ENCODE data around the gene SKI.

SKI gene

GRCh38 chr1:2209400-2210083 is 18.6 kb upstream of the SKI start:
- ATAC-seq (ENCODE audit: insufficient read depth, low read depth) (no peak), DNase-seq (no peak)
- no peak overlapping the region for H3K4me2 ChIP-seq (ENCODE audit: insufficient read depth, low read length)
- TF ChIP-seq CTCF (IDR thresholded peaks at IDR 0.05; ENCODE audit: borderline replicate concordance, extremely low read depth, low read length, poor library complexity, severe bottlenecking) (no peak), EZH2 (IDR thresholded peaks at IDR 0.05; ENCODE audit: borderline replicate concordance, low read depth, low read length, severe bottlenecking) (no peak)
- no peak overlapping the region for H3K9ac ChIP-seq (ENCODE audit: low read depth, low read length)
- no peak overlapping the region for H2AFZ ChIP-seq (ENCODE audit: low read depth, low read length)
- no peaks in the 10 kb centered on the region for H3K79me2 ChIP-seq (ENCODE audit: insufficient read depth, low read length)
- no peak overlapping the region for H3K27ac ChIP-seq (ENCODE audit: low read length)
- no peaks in the 10 kb centered on the region for H3K36me3 ChIP-seq (ENCODE audit: insufficient read depth, low read length)
- H3K4me1 ChIP-seq (ENCODE audit: insufficient read depth, low read length): peaks cover 6% of the 10 kb centered on the region
- no peaks in the 10 kb centered on the region; the same call in none of the 2 replicates for H4K20me1 ChIP-seq (ENCODE audit: insufficient read depth, low read length)
- H3K27me3 ChIP-seq (ENCODE audit: insufficient read depth, low read length, poor library complexity): no peaks in the 10 kb centered on the region
- no peaks in the 10 kb centered on the region for H3K9me3 ChIP-seq (ENCODE audit: insufficient read depth, low read length, severe bottlenecking)
- H3K4me3 ChIP-seq (ENCODE audit: low read depth in 1 of 2, low read length in 2 of 2): no peak overlapping the region

- no peak overlapping the region for H3K9ac ChIP-seq (ENCODE audit: low read depth, low read length)
- H3K4me1 ChIP-seq (ENCODE audit: insufficient read depth, low read length): peaks cover 4% of the 10 kb centered on the region
- no peaks in the 10 kb centered on the region for H3K79me2 ChIP-seq (ENCODE audit: insufficient read depth, low read length)
- no peak overlapping the region for H2AFZ ChIP-seq (ENCODE audit: low read depth, low read length)
- ATAC-seq (ENCODE audit: insufficient read depth, low read depth) (no peak), DNase-seq (no peak)
- no peak overlapping the region for H3K27ac ChIP-seq (ENCODE audit: low read length)
- TF ChIP-seq EZH2 (IDR thresholded peaks at IDR 0.05; ENCODE audit: borderline replicate concordance, low read depth, low read length, severe bottlenecking) (no peak), CTCF (IDR thresholded peaks at IDR 0.05; ENCODE audit: borderline replicate concordance, extremely low read depth, low read length, poor library complexity, severe bottlenecking) (no peak)
- no peaks in the 10 kb centered on the region for H3K9me3 ChIP-seq (ENCODE audit: insufficient read depth, low read length, severe bottlenecking)
- H3K4me2 ChIP-seq (ENCODE audit: insufficient read depth, low read length): no peak overlapping the region
- H3K36me3 ChIP-seq (ENCODE audit: insufficient read depth, low read length): no peaks in the 10 kb centered on the region
- no peaks in the 10 kb centered on the region for H3K27me3 ChIP-seq (ENCODE audit: insufficient read depth, low read length, poor library complexity)
- H4K20me1 ChIP-seq (ENCODE audit: insufficient read depth, low read length): no peaks in the 10 kb centered on the region; the same call in none of the 2 replicates
- no peak overlapping the region for H3K4me3 ChIP-seq (ENCODE audit: low read depth in 1 of 2, low read length in 2 of 2)
These were observed 17.9 kb upstream of the SKI start for GRCh38 chr1:2210084-2210653.

GRCh38 chr1:2210786-2211185 is 17.3 kb upstream of the SKI start:
- H3K36me3 ChIP-seq (ENCODE audit: insufficient read depth, low read length): no peaks in the 10 kb centered on the region
- no peaks in the 10 kb centered on the region for H3K4me1 ChIP-seq (ENCODE audit: insufficient read depth, low read length)
- H3K27me3 ChIP-seq (ENCODE audit: insufficient read depth, low read length, poor library complexity): no peaks in the 10 kb centered on the region
- ATAC-seq (ENCODE audit: insufficient read depth, low read depth) (no peak), DNase-seq (no peak)
- no peak overlapping the region for H3K27ac ChIP-seq (ENCODE audit: low read length)
- no peak overlapping the region for H2AFZ ChIP-seq (ENCODE audit: low read depth, low read length)
- H3K4me2 ChIP-seq (ENCODE audit: insufficient read depth, low read length): no peak overlapping the region
- H3K4me3 ChIP-seq (ENCODE audit: low read depth in 1 of 2, low read length in 2 of 2): no peak overlapping the region
- H3K9ac ChIP-seq (ENCODE audit: low read depth, low read length): no peak overlapping the region
- H3K79me2 ChIP-seq (ENCODE audit: insufficient read depth, low read length): no peaks in the 10 kb centered on the region
- TF ChIP-seq CTCF (IDR thresholded peaks at IDR 0.05; ENCODE audit: borderline replicate concordance, extremely low read depth, low read length, poor library complexity, severe bottlenecking) (no peak), EZH2 (IDR thresholded peaks at IDR 0.05; ENCODE audit: borderline replicate concordance, low read depth, low read length, severe bottlenecking) (no peak)
- no peaks in the 10 kb centered on the region for H3K9me3 ChIP-seq (ENCODE audit: insufficient read depth, low read length, severe bottlenecking)
- H4K20me1 ChIP-seq (ENCODE audit: insufficient read depth, low read length): peaks cover 1% of the 10 kb centered on the region
